ENCODE results near the gene SFSWAP.

SFSWAP gene

GRCh38 chr12:131721548-131721947 lies 10.7 kb downstream of the SFSWAP start:
- TF ChIP-seq CTCF (IDR thresholded peaks at IDR 0.05; ENCODE audit: extremely low read depth, insufficient read depth, missing control alignments) = no peak
- DNase-seq (ENCODE audit: low spot score) = no peak
- in situ Hi-C loops (cut with MboI; ENCODE audit: low pct_unique_long_range_greater_than_20kb, low sequenced_read_pairs, unreplicated experiment) = no loop called here

- DNase-seq (ENCODE audit: low spot score) = no peak
- in situ Hi-C loops (cut with MboI; ENCODE audit: low pct_unique_long_range_greater_than_20kb, low sequenced_read_pairs, unreplicated experiment) = no loop called here
- TF ChIP-seq CTCF (IDR thresholded peaks at IDR 0.05; ENCODE audit: extremely low read depth, insufficient read depth, missing control alignments) = no peak
Measured at GRCh38 chr12:131723532-131723931, 12.6 kb downstream of the SFSWAP start.

- DNase-seq (ENCODE audit: low spot score) = no peak
- TF ChIP-seq CTCF (IDR thresholded peaks at IDR 0.05; ENCODE audit: extremely low read depth, insufficient read depth, missing control alignments) = no peak
- in situ Hi-C loops (cut with MboI; ENCODE audit: low pct_unique_long_range_greater_than_20kb, low sequenced_read_pairs, unreplicated experiment) = no loop called here
Measured at GRCh38 chr12:131724534-131724933, 13.6 kb downstream of the SFSWAP start.

- DNase-seq (ENCODE audit: low spot score) = no peak
- TF ChIP-seq CTCF (IDR thresholded peaks at IDR 0.05; ENCODE audit: extremely low read depth, insufficient read depth, missing control alignments) = no peak
- in situ Hi-C loops (cut with MboI; ENCODE audit: low pct_unique_long_range_greater_than_20kb, low sequenced_read_pairs, unreplicated experiment) = no loop called here
Measured at GRCh38 chr12:131725503-131725902, 14.6 kb downstream of the SFSWAP start.

GRCh38 chr12:131728720-131729119 lies 17.8 kb downstream of the SFSWAP start:
- no peak for DNase-seq (ENCODE audit: low spot score)
- in situ Hi-C loops (cut with MboI; ENCODE audit: low pct_unique_long_range_greater_than_20kb, low sequenced_read_pairs, unreplicated experiment) = no loop called here
- TF ChIP-seq CTCF (IDR thresholded peaks at IDR 0.05; ENCODE audit: extremely low read depth, insufficient read depth, missing control alignments) = no peak

- TF ChIP-seq CTCF (IDR thresholded peaks at IDR 0.05; ENCODE audit: extremely low read depth, insufficient read depth, missing control alignments) = no peak
- no peak for DNase-seq (ENCODE audit: low spot score)
- in situ Hi-C loops (cut with MboI; ENCODE audit: low pct_unique_long_range_greater_than_20kb, low sequenced_read_pairs, unreplicated experiment) = no loop called here
Measured at GRCh38 chr12:131729254-131729955, 18.5 kb downstream of the SFSWAP start.
